GM12878 (cell line): ENCODE measurements around the gene GRPEL2. TPM values are rescaled to one million over a fixed set of nuclear protein-coding genes. Genes with fewer than 3 reads are reported as not detected.

ENCODE experiments used
- ATAC-seq: fragments of 200-7000 bp; cut with Tn5 transposase; 3 replicates; pipeline ENCODE4 v1.9.1; 2020; ENCODE audit warnings: mild to moderate bottlenecking, moderate library complexity
- BruUV-seq: library from RNA; stranded (reverse); fragments of 400-500 nt; replicated peaks from 2 replicates; lab custom pipeline; 2021; lab: Mats Ljungman, UMichigan
- CTCF ChIA-PET: fragments of 300-600 bp; sonication (Branson Sonifier 250); formaldehyde crosslinking; extraction: SDS; loops from one replicate; lab custom pipeline; 2021; ENCODE audit warnings: inconsistent platforms; lab: Yijun Ruan, JAX
- POLR2A ChIA-PET: fragments of 350-600 bp; formaldehyde crosslinking; extraction: SDS; loops from one replicate; lab custom pipeline; 2021; ENCODE audit warnings: inconsistent platforms; lab: Charles Lee
- RAD21 ChIA-PET: fragments of 300-600 bp; sonication (Branson Sonifier 250); formaldehyde crosslinking; loops from one replicate; lab custom pipeline; 2023; ENCODE audit warnings: antibody characterized with exemption; ENCODE audit not compliant: unreplicated experiment; lab: Charles Lee
- SMC1A ChIA-PET: fragments of 300-600 bp; sonication (Branson Sonifier 250); formaldehyde crosslinking; loops from one replicate; lab custom pipeline; 2023; ENCODE audit not compliant: unreplicated experiment, uncharacterized antibody; lab: Charles Lee
- DNase-seq: peaks from one replicate; pipeline ENCODE4 v3.0.0-alpha.2; 2011; ENCODE audit warnings: low read depth, low spot score
- FAIRE-seq: peaks from 3 replicates; lab custom pipeline; 2011; peaks lifted over from hg19 to GRCh38; lab: Jason Lieb, UNC
- H2AFZ ChIP-seq: 2 replicates; pipeline ENCODE4 v1.6.0; 2011; ENCODE audit warnings: low read depth, low read length, control low read depth; ENCODE audit not compliant: control insufficient read depth
- H3K27ac ChIP-seq: 2 replicates; pipeline ENCODE4 v1.5.1; 2011; ENCODE audit warnings: control low read depth; ENCODE audit not compliant: control insufficient read depth, insufficient read depth
- H3K27me3 ChIP-seq, 2 experiments: replicated peaks in 1 of 2; 2 replicates each; pipeline versions ENCODE4 v1.6.0 to v1.6.1; 2011; ENCODE audit warnings: low read length in 1 of 2; ENCODE audit not compliant: control insufficient read depth in 2 of 2, insufficient read depth in 2 of 2
- H3K36me3 ChIP-seq, 2 experiments: 2 replicates each; pipeline ENCODE4 v1.5.1; 2011; ENCODE audit warnings: low read length in 1 of 2; ENCODE audit not compliant: control insufficient read depth in 2 of 2, insufficient read depth in 2 of 2
- H3K4me1 ChIP-seq: 2 replicates; pipeline ENCODE4 v1.6.1; 2011; ENCODE audit warnings: mild to moderate bottlenecking, low read length, moderate library complexity, mixed read lengths; ENCODE audit not compliant: control insufficient read depth, insufficient read depth
- H3K4me2 ChIP-seq: 2 replicates; pipeline ENCODE4 v1.6.0; 2011; ENCODE audit warnings: control low read depth; ENCODE audit not compliant: control insufficient read depth, insufficient read depth
- H3K4me3 ChIP-seq: fragments of 200-600 bp; sonication (generic); 2 replicates; pipeline ENCODE4 v1.5.1; 2016
- H3K79me2 ChIP-seq: 2 replicates; pipeline ENCODE4 v1.6.0; 2011; ENCODE audit warnings: low read length; ENCODE audit not compliant: control insufficient read depth, insufficient read depth
- H3K9ac ChIP-seq: 2 replicates; pipeline ENCODE4 v1.8.0; 2011; ENCODE audit warnings: low read length, control low read depth, mixed read lengths; ENCODE audit not compliant: control insufficient read depth, insufficient read depth
- H3K9me3 ChIP-seq: replicated peaks from 3 replicates; pipeline ENCODE4 v1.5.1; 2011; ENCODE audit warnings: mild to moderate bottlenecking, low read length; ENCODE audit not compliant: control insufficient read depth, insufficient read depth
- H4K20me1 ChIP-seq: 2 replicates; pipeline ENCODE4 v1.6.0; 2011; ENCODE audit not compliant: control insufficient read depth, insufficient read depth
- FOXK2 ChIP-seq: fragments of 450-650 bp; IDR thresholded peaks from 2 replicates; pipeline ENCODE4 v1.6.1; 2017; ENCODE audit warnings: mild to moderate bottlenecking, moderate library complexity
- FOXM1 ChIP-seq: IDR thresholded peaks from 2 replicates; pipeline ENCODE4 v1.6.1; 2012; ENCODE audit warnings: low read depth, mild to moderate bottlenecking, inconsistent platforms, low read length, moderate library complexity
- IKZF1 ChIP-seq: fragments of 450-650 bp; conservative IDR thresholded peaks from 2 replicates; pipeline ENCODE4 v1.6.1; 2017; ENCODE audit warnings: antibody characterized with exemption, mild to moderate bottlenecking
- LARP7 ChIP-seq: fragments of 450-650 bp; IDR thresholded peaks from 2 replicates; pipeline ENCODE4 v1.6.1; 2017; ENCODE audit warnings: mild to moderate bottlenecking
- MTA3 ChIP-seq: IDR thresholded peaks from 2 replicates; pipeline ENCODE4 v1.6.1; 2012; ENCODE audit warnings: low read length, inconsistent platforms, borderline replicate concordance
- NR2C2 ChIP-seq: IDR thresholded peaks from 2 replicates; pipeline ENCODE4 v1.6.1; 2011; ENCODE audit warnings: borderline replicate concordance, low read depth; ENCODE audit not compliant: control insufficient read depth, insufficient read length
- RCOR1 ChIP-seq: conservative IDR thresholded peaks from 2 replicates; pipeline ENCODE4 v1.6.1; 2012; ENCODE audit warnings: low read depth, low read length, improper control_type of control experiment
- RUNX3 ChIP-seq: IDR thresholded peaks from 2 replicates; pipeline ENCODE4 v1.6.1; 2012; ENCODE audit warnings: low read length, inconsistent platforms
- SMAD1 ChIP-seq: fragments of 450-650 bp; IDR thresholded peaks from 2 replicates; pipeline ENCODE4 v1.6.1; 2018; ENCODE audit warnings: mild to moderate bottlenecking, low read depth; ENCODE audit not compliant: partially characterized antibody
- TCF3 ChIP-seq: IDR thresholded peaks from 2 replicates; pipeline ENCODE4 v1.6.1; 2012; ENCODE audit warnings: low read depth, mild to moderate bottlenecking, low read length, borderline replicate concordance; ENCODE audit not compliant: insufficient read depth
- in situ Hi-C: fragments of 300-500 bp; cut with MboI; formaldehyde crosslinking; loops from 9 replicates; pipeline ENCODE4 v1.14.3; 2018; ENCODE audit warnings: mixed read lengths
- intact Hi-C: fragments of 100-400 bp; cut with micrococcal nuclease; formaldehyde crosslinking; loops from one replicate; pipeline ENCODE4 v1.14.2; 2022; ENCODE audit not compliant: unreplicated experiment
- polyA plus RNA-seq, 11 experiments: library from polyadenylated mRNA; depleted of rRNA in 4 of 11; unstranded in 6 of 11; stranded (reverse) in 5 of 11; fragments of >200 nt; fragmentation: Nextera tagmentation in 4 of 11; fragmentation: Illumina TruSeq in 1 of 11; extraction: Ambion mirVana in 4 of 11; extraction: Trizol in 1 of 11; gene quantifications; 1 replicate in 1 of 11; 2 replicates in 10 of 11; pipeline versions ENCODE4 v1.2.1 to v1.2.3, GENCODE V29; 2011 to 2016; ENCODE audit warnings: inconsistent platforms in 2 of 11, missing spikeins in 2 of 11, low read depth in 1 of 11
- total RNA-seq, 4 experiments: library from RNA; depleted of rRNA in 3 of 4; stranded (reverse); fragments of >200 nt in 3 of 4; fragmentation: Illumina TruSeq in 1 of 4; extraction: Trizol in 1 of 4; gene quantifications; 2 replicates each; pipeline versions ENCODE4 v1.2.1 to v1.2.3, GENCODE V29; 2013 to 2021
- TF ChIP-seq, protein P1 (sequence below): fragments of 450-650 bp; IDR thresholded peaks from 2 replicates; pipeline ENCODE4 v1.6.1; 2014; ENCODE audit warnings: mild to moderate bottlenecking
- TF ChIP-seq, protein P2 (sequence below): IDR thresholded peaks from 2 replicates; pipeline ENCODE4 v1.6.1; 2011; ENCODE audit warnings: low read depth, low read length, improper control_type of control experiment, borderline replicate concordance

The GRPEL2 gene
- total and polyA plus RNA-seq, 10 of the 15 experiments (the other 5 are each of a cell fraction or from before 2014, with no cell fraction given): 4.4 to 20.2 (median 14.1) TPM

DNA sequence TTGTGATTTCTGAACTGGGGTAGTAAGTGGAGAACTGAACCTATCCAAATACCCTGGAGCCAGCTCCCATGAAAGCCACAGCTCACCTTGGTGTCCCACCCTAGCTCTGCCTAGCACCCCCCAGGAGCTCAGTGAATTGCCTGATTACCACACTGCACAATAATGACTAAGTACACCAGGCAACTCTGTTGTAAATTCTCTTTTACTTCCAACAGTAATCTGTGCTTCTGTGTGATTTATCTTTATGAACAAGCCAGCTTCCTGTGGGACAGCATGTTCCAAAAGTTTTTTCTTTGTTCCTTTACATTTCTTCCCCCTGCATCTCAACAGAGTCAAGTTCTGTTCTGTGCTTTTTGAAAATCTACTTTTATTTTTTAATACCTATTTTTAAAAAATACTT lies 22.1 kb upstream of the GRPEL2 start:
- H3K4me2 ChIP-seq: no peak overlapping the region
- SMC1A ChIA-PET: interaction anchor here (0.7 to 1.6 kb wide), 3 partner anchors 45 to 77 kb away, joined by 3 to 5 read pairs (median 3); no protein-coding TSS in a partner anchor
- H3K27me3 ChIP-seq: no peaks in the 10 kb centered on the region; a peak in 1 of 4 replicates
- no peaks in the 10 kb centered on the region for H3K4me1 ChIP-seq
- CTCF ChIA-PET: interaction anchor here (1.0 to 8.0 kb wide), 6 partner anchors 14 to 56 kb away, joined by 3 to 90 read pairs (median 4); partner anchors contain the start of gene IL17B
- no peak overlapping the region for H3K27ac ChIP-seq
- no peaks in the 10 kb centered on the region; the same call in 2 of the 3 replicates for H3K9me3 ChIP-seq
- no peak overlapping the region for H3K4me3 ChIP-seq
- H3K79me2 ChIP-seq: no peaks in the 10 kb centered on the region
- TF ChIP-seq, protein P1, sequence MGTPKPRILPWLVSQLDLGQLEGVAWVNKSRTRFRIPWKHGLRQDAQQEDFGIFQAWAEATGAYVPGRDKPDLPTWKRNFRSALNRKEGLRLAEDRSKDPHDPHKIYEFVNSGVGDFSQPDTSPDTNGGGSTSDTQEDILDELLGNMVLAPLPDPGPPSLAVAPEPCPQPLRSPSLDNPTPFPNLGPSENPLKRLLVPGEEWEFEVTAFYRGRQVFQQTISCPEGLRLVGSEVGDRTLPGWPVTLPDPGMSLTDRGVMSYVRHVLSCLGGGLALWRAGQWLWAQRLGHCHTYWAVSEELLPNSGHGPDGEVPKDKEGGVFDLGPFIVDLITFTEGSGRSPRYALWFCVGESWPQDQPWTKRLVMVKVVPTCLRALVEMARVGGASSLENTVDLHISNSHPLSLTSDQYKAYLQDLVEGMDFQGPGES: no peak
- TF ChIP-seq RUNX3 (no peak), SMAD1 (no peak), FOXK2 (no peak), MTA3 (no peak), FOXM1 (no peak), RCOR1 (no peak), IKZF1 (no peak), NR2C2 (no peak), LARP7 (no peak), TCF3 (no peak)
- TF ChIP-seq, protein P2, sequence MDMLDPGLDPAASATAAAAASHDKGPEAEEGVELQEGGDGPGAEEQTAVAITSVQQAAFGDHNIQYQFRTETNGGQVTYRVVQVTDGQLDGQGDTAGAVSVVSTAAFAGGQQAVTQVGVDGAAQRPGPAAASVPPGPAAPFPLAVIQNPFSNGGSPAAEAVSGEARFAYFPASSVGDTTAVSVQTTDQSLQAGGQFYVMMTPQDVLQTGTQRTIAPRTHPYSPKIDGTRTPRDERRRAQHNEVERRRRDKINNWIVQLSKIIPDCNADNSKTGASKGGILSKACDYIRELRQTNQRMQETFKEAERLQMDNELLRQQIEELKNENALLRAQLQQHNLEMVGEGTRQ: no peak
- BruUV-seq: no TSS peak
- H4K20me1 ChIP-seq: no peaks in the 10 kb centered on the region
- DNase-seq: no peak
- H3K36me3 ChIP-seq: no peaks in the 10 kb centered on the region
- POLR2A ChIA-PET: interaction anchor here (0.5 kb wide), 1 partner anchor 30 kb away, joined by 3 read pairs; no protein-coding TSS in a partner anchor
- H2AFZ ChIP-seq: no peak overlapping the region
- RAD21 ChIA-PET: no interaction called here
- no peak overlapping the region for H3K9ac ChIP-seq
- in situ Hi-C loops (no loop called here), intact Hi-C loops (no loop called here)
- no peak for FAIRE-seq
- ATAC-seq: no peak
